HepG2 (cell line): ENCODE measurements around the gene LYZL2. TPM values are rescaled to one million over a fixed set of nuclear protein-coding genes. Genes with fewer than 3 reads are reported as not detected.

Experiments used
- DPF2 ChIP-seq: sonication (generic); formaldehyde crosslinking; IDR thresholded peaks from 2 replicates; pipeline ENCODE4 v1.4.0; 2020; ENCODE audit warnings: mild to moderate bottlenecking, low read depth, missing genetic modification reagents, borderline replicate concordance
- FOSL2 ChIP-seq: sonication (generic); formaldehyde crosslinking; IDR thresholded peaks from 2 replicates; pipeline ENCODE4 v1.4.0; 2020; ENCODE audit warnings: missing genetic modification reagents
- GFI1 ChIP-seq: sonication (generic); formaldehyde crosslinking; IDR thresholded peaks from 2 replicates; pipeline ENCODE4 v1.5.0; 2020; ENCODE audit warnings: missing genetic modification reagents, mild to moderate bottlenecking, borderline replicate concordance
- KAT8 ChIP-seq: IDR thresholded peaks from 2 replicates; pipeline ENCODE4 v1.6.1; 2016; ENCODE audit warnings: missing genetic modification reagents, missing compliant biosample characterization
- KDM6A ChIP-seq: IDR thresholded peaks from 2 replicates; pipeline ENCODE4 v1.6.1; 2016; ENCODE audit warnings: low read depth
- NCOA2 ChIP-seq: sonication (generic); formaldehyde crosslinking; IDR thresholded peaks from 2 replicates; pipeline ENCODE4 v1.8.0; 2022; ENCODE audit warnings: inconsistent platforms
- PHB2 ChIP-seq: fragments of 450-650 bp; IDR thresholded peaks from 2 replicates; pipeline ENCODE4 v1.6.1; 2018; ENCODE audit not compliant: partially characterized antibody
- PLRG1 ChIP-seq: fragments of 450-650 bp; conservative IDR thresholded peaks from 2 replicates; pipeline ENCODE4 v1.6.1; 2016
- TMF1 ChIP-seq: sonication (generic); formaldehyde crosslinking; IDR thresholded peaks from 2 replicates; pipeline ENCODE4 v1.8.1; 2022; ENCODE audit warnings: low read depth, missing genetic modification reagents
- ZNF33A ChIP-seq: sonication (generic); formaldehyde crosslinking; IDR thresholded peaks from 2 replicates; pipeline ENCODE4 v1.5.1; 2020; ENCODE audit warnings: missing genetic modification reagents, mild to moderate bottlenecking, moderate library complexity, borderline replicate concordance
- ZNF501 ChIP-seq: sonication (generic); formaldehyde crosslinking; IDR thresholded peaks from 2 replicates; pipeline ENCODE4 v1.5.1; 2020; ENCODE audit warnings: mild to moderate bottlenecking, moderate library complexity, missing genetic modification reagents
- ZNF619 ChIP-seq: sonication (generic); formaldehyde crosslinking; IDR thresholded peaks from 2 replicates; pipeline ENCODE4 v1.4.0; 2020; ENCODE audit warnings: mild to moderate bottlenecking, missing genetic modification reagents
- ZSCAN25 ChIP-seq: sonication (generic); formaldehyde crosslinking; IDR thresholded peaks from 2 replicates; pipeline ENCODE4 v1.8.0; 2022; ENCODE audit warnings: mild to moderate bottlenecking, missing genetic modification reagents
- polyA plus RNA-seq, 8 experiments: library from polyadenylated mRNA; depleted of rRNA in 3 of 8; stranded (reverse) in 7 of 8; unstranded in 1 of 8; fragments of >200 nt; fragmentation: Illumina TruSeq in 4 of 8; extraction: Trizol in 4 of 8; gene quantifications; 2 replicates each; pipeline versions ENCODE4 v1.2.1 to v1.2.3, GENCODE V29; 2011 to 2016; ENCODE audit warnings: low read depth in 4 of 8, missing spikeins in 1 of 8, mixed read lengths in 1 of 8; ENCODE audit not compliant: insufficient read depth in 1 of 8
- total RNA-seq, 5 experiments: library from RNA; depleted of rRNA; stranded (reverse); fragments of >200 nt; fragmentation: Illumina TruSeq; extraction: Trizol; gene quantifications; 2 replicates each; pipeline ENCODE4 v1.2.3, GENCODE V29; 2016; ENCODE audit warnings: low read depth in 1 of 5
- TF ChIP-seq, protein P1 (sequence below): sonication (generic); formaldehyde crosslinking; IDR thresholded peaks from 2 replicates; pipeline ENCODE4 v1.5.1; 2020; ENCODE audit warnings: missing genetic modification reagents, mild to moderate bottlenecking, borderline replicate concordance
- TF ChIP-seq, protein P2 (sequence below): sonication (generic); formaldehyde crosslinking; IDR thresholded peaks from 2 replicates; pipeline ENCODE4 v1.5.0; 2020; ENCODE audit warnings: mild to moderate bottlenecking, missing genetic modification reagents, borderline replicate concordance
- TF ChIP-seq, protein P3 (sequence below): sonication (generic); formaldehyde crosslinking; IDR thresholded peaks from 2 replicates; pipeline ENCODE4 v1.8.0; 2022; ENCODE audit warnings: missing genetic modification reagents, mild to moderate bottlenecking, moderate library complexity, borderline replicate concordance
- TF ChIP-seq, protein P4 (sequence below): sonication (generic); formaldehyde crosslinking; IDR thresholded peaks from 2 replicates; pipeline ENCODE4 v1.9.0; 2021; ENCODE audit warnings: missing genetic modification reagents, borderline replicate concordance
- TF ChIP-seq, protein P5 (sequence below): sonication (generic); formaldehyde crosslinking; IDR thresholded peaks from 2 replicates; pipeline ENCODE4 v1.5.0; 2020; ENCODE audit warnings: missing genetic modification reagents

The LYZL2 gene
- total and polyA plus RNA-seq, 2 of the 13 experiments (the other 11 are each of a cell fraction or from before 2014, with no cell fraction given) = 0.20 to 0.63 TPM

DNA sequence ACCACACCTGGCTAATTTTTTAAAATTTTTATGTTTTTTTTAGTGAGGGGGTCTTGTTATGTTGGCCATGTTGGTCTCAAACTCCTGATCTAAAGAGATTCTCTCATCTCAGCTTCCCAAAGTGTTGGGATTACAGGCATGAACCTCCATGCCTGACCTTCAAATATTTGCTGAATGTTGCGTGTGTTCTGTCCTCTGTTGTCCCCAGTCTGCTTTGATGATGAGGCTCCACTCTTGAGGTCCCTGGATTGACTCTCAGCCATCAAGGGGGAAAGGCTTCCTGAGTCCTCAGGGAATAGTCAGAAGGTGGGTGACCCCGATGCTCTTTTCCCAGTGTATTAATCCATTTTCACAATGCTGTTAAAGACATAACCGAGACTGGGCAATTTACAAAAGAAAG, 26.0 kb downstream of the LYZL2 start (continued):
- TF ChIP-seq, protein P1, sequence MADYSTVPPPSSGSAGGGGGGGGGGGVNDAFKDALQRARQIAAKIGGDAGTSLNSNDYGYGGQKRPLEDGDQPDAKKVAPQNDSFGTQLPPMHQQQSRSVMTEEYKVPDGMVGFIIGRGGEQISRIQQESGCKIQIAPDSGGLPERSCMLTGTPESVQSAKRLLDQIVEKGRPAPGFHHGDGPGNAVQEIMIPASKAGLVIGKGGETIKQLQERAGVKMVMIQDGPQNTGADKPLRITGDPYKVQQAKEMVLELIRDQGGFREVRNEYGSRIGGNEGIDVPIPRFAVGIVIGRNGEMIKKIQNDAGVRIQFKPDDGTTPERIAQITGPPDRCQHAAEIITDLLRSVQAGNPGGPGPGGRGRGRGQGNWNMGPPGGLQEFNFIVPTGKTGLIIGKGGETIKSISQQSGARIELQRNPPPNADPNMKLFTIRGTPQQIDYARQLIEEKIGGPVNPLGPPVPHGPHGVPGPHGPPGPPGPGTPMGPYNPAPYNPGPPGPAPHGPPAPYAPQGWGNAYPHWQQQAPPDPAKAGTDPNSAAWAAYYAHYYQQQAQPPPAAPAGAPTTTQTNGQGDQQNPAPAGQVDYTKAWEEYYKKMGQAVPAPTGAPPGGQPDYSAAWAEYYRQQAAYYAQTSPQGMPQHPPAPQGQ (CRISPR knock-in tag) = no peak
- TF ChIP-seq GFI1 (CRISPR knock-in tag) (peak; percentile 51; the same call in 1 of the 2 replicates), NCOA2 (CRISPR knock-in tag) (peak; percentile 85), PLRG1 (no peak), PHB2 (no peak), DPF2 (CRISPR knock-in tag) (0 out of 2 replicates have a peak, but pooled peaks have one; percentile 51), ZNF501 (CRISPR knock-in tag) (no peak), ZNF33A (CRISPR knock-in tag) (no peak), TMF1 (CRISPR knock-in tag) (no peak), FOSL2 (peak; percentile 60), KAT8 (CRISPR knock-in tag) (no peak; the same call in 1 of the 2 replicates), KDM6A (CRISPR knock-in tag) (0 out of 2 replicates have a peak, but pooled peaks have one; percentile 14), ZSCAN25 (CRISPR knock-in tag) (no peak), ZNF619 (no peak)
- TF ChIP-seq, protein P2, sequence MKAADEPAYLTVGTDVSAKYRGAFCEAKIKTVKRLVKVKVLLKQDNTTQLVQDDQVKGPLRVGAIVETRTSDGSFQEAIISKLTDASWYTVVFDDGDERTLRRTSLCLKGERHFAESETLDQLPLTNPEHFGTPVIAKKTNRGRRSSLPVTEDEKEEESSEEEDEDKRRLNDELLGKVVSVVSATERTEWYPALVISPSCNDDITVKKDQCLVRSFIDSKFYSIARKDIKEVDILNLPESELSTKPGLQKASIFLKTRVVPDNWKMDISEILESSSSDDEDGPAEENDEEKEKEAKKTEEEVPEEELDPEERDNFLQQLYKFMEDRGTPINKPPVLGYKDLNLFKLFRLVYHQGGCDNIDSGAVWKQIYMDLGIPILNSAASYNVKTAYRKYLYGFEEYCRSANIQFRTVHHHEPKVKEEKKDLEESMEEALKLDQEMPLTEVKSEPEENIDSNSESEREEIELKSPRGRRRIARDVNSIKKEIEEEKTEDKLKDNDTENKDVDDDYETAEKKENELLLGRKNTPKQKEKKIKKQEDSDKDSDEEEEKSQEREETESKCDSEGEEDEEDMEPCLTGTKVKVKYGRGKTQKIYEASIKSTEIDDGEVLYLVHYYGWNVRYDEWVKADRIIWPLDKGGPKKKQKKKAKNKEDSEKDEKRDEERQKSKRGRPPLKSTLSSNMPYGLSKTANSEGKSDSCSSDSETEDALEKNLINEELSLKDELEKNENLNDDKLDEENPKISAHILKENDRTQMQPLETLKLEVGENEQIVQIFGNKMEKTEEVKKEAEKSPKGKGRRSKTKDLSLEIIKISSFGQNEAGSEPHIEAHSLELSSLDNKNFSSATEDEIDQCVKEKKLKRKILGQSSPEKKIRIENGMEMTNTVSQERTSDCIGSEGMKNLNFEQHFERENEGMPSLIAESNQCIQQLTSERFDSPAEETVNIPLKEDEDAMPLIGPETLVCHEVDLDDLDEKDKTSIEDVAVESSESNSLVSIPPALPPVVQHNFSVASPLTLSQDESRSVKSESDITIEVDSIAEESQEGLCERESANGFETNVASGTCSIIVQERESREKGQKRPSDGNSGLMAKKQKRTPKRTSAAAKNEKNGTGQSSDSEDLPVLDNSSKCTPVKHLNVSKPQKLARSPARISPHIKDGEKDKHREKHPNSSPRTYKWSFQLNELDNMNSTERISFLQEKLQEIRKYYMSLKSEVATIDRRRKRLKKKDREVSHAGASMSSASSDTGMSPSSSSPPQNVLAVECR = no peak
- TF ChIP-seq, protein P3, sequence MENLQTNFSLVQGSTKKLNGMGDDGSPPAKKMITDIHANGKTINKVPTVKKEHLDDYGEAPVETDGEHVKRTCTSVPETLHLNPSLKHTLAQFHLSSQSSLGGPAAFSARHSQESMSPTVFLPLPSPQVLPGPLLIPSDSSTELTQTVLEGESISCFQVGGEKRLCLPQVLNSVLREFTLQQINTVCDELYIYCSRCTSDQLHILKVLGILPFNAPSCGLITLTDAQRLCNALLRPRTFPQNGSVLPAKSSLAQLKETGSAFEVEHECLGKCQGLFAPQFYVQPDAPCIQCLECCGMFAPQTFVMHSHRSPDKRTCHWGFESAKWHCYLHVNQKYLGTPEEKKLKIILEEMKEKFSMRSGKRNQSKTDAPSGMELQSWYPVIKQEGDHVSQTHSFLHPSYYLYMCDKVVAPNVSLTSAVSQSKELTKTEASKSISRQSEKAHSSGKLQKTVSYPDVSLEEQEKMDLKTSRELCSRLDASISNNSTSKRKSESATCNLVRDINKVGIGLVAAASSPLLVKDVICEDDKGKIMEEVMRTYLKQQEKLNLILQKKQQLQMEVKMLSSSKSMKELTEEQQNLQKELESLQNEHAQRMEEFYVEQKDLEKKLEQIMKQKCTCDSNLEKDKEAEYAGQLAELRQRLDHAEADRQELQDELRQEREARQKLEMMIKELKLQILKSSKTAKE (CRISPR knock-in tag) = peak; percentile 57
- TF ChIP-seq, protein P4, sequence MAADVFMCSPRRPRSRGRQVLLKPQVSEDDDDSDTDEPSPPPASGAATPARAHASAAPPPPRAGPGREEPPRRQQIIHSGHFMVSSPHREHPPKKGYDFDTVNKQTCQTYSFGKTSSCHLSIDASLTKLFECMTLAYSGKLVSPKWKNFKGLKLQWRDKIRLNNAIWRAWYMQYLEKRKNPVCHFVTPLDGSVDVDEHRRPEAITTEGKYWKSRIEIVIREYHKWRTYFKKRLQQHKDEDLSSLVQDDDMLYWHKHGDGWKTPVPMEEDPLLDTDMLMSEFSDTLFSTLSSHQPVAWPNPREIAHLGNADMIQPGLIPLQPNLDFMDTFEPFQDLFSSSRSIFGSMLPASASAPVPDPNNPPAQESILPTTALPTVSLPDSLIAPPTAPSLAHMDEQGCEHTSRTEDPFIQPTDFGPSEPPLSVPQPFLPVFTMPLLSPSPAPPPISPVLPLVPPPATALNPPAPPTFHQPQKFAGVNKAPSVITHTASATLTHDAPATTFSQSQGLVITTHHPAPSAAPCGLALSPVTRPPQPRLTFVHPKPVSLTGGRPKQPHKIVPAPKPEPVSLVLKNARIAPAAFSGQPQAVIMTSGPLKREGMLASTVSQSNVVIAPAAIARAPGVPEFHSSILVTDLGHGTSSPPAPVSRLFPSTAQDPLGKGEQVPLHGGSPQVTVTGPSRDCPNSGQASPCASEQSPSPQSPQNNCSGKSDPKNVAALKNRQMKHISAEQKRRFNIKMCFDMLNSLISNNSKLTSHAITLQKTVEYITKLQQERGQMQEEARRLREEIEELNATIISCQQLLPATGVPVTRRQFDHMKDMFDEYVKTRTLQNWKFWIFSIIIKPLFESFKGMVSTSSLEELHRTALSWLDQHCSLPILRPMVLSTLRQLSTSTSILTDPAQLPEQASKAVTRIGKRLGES (CRISPR knock-in tag) = no peak
- TF ChIP-seq, protein P5, sequence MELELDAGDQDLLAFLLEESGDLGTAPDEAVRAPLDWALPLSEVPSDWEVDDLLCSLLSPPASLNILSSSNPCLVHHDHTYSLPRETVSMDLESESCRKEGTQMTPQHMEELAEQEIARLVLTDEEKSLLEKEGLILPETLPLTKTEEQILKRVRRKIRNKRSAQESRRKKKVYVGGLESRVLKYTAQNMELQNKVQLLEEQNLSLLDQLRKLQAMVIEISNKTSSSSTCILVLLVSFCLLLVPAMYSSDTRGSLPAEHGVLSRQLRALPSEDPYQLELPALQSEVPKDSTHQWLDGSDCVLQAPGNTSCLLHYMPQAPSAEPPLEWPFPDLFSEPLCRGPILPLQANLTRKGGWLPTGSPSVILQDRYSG (CRISPR knock-in tag) = no peak
